Measurements from ENCODE around the gene KIRREL1.

KIRREL1 gene

DNA sequence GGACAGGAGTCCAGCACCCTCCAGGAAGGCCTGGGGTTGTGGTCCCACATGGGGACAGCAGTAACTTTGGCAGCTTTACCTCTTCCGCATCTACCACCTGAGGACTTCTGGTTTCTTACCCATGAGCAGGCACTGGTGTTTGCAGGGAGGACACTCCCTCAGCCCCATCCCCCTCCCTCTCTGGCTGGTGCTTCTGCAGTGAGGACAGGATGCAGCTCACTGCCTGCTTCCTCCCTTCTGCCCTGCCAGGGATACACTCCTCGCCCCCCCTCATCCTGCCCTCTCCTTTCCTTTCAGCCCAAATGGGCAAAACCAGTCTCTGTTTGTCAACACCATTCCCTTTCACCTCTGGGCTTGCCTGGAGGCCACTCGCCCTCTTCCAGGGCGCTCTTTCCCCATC, 62.4 kb downstream of the KIRREL1 start:
- no peak for DNase-seq (ENCODE audit: low read depth)
- TF ChIP-seq, protein P1, sequence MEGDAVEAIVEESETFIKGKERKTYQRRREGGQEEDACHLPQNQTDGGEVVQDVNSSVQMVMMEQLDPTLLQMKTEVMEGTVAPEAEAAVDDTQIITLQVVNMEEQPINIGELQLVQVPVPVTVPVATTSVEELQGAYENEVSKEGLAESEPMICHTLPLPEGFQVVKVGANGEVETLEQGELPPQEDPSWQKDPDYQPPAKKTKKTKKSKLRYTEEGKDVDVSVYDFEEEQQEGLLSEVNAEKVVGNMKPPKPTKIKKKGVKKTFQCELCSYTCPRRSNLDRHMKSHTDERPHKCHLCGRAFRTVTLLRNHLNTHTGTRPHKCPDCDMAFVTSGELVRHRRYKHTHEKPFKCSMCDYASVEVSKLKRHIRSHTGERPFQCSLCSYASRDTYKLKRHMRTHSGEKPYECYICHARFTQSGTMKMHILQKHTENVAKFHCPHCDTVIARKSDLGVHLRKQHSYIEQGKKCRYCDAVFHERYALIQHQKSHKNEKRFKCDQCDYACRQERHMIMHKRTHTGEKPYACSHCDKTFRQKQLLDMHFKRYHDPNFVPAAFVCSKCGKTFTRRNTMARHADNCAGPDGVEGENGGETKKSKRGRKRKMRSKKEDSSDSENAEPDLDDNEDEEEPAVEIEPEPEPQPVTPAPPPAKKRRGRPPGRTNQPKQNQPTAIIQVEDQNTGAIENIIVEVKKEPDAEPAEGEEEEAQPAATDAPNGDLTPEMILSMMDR (IDR thresholded peaks at IDR 0.05; ENCODE audit: insufficient read depth, low read depth, low read length, missing control alignments) = no peak
- no peak overlapping the region for H3K4me3 ChIP-seq (ENCODE audit: low read length)

DNA sequence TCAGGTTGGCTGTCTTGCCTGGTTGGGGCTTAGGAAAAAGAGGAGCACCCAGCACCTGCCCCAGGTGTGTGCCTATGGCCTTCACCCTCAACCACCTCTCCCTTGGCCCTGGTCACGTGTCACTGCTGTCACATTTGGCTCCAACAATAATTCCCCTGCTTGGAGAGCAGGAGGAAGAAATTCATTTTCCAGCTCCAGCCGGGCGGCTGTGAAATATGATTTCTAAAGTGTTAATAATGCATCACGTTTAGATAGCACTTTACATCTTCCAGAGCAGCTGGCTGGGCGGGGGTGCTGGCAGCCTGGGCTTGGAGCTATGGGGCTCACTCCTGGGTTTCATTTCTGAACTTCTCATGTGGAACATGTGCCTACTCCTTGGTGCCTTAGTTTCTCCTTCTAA, 63.1 kb downstream of the KIRREL1 start:
- TF ChIP-seq, protein P1 (IDR thresholded peaks at IDR 0.05; ENCODE audit: insufficient read depth, low read depth, low read length, missing control alignments) = no peak
- H3K4me3 ChIP-seq (ENCODE audit: low read length) = no peak overlapping the region
- DNase-seq (ENCODE audit: low read depth) = no peak

DNA sequence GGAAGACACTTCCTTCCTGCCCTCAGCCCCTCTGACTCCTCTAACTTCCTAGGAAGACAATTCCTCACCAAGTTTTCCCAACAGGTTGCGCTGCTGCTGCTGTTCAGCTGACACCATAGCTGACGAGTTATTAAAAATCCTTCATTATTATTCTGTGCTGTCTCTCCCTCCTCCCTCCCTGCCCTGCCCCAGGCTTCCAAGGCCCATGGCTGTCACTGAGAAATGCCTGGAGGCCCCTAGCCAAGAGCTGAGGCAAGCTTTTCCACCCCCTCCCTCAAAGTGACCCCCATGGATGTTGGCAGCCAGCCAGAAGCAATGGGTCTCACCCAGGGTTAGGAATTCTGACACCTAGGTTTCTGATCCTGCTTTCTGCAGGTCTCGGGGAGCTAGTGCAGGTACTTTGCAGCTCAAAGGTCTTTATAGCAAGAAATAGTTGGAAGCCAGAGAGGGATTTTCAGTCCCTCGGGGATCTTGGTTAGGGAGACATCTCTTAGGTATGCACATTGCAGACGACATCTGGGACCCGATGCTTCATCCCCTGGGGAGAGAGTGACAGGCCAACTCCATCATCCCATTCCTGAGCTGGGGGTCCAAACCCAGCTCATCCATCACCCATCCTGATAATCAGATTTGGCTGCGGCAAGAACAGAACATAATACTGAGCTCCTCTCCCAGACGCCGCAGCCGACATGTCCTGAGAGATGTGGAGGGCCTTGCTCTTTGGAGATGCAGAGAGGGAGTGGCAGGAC, 65.0 kb downstream of the KIRREL1 start:
- H3K4me3 ChIP-seq (ENCODE audit: low read length) = no peak overlapping the region
- TF ChIP-seq, protein P1 (IDR thresholded peaks at IDR 0.05; ENCODE audit: insufficient read depth, low read depth, low read length, missing control alignments) = no peak
- no peak for DNase-seq (ENCODE audit: low read depth)

DNA sequence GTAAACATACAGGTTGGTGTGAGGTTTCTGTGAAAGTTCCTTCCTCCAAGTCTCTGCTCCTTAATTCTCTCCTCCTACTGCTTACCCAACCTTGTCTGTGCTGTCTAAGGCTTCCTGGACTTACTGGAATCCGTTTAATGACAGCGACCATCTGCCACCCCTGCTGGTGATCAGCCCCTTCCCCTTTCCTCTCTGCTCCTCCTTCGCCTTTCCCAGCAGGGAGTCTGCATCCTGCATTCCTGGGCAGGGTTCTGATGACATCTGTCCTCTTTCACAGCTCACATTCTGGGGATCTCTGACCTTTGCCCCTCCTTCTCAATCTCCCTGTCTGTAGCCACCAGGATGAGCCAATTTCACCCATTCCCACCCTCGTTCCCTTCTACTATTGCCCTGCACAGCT, 66.5 kb downstream of the KIRREL1 start:
- no peak for DNase-seq (ENCODE audit: low read depth)
- TF ChIP-seq, protein P1 (IDR thresholded peaks at IDR 0.05; ENCODE audit: insufficient read depth, low read depth, low read length, missing control alignments) = no peak
- H3K4me3 ChIP-seq (ENCODE audit: low read length) = no peak overlapping the region

DNA sequence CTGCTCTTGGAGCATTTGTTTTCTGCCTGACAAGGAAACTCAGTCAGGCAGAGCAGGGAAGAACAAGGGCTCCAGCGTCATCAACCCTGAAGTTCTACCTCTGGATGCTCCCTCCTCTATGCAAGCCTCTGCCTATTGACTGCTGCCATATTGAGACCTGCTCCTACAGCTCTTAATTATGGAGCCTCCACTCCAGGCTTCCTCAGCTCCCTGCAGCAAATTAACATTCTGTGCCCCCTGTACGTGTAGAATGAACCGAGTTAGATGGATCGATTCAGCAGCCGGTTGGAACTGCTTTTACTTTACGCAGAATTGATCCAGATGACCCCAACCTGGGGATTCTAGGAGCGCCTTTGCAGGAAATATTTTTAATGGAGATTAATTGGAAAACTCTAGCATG, 68.7 kb downstream of the KIRREL1 start:
- TF ChIP-seq, protein P1 (IDR thresholded peaks at IDR 0.05; ENCODE audit: insufficient read depth, low read depth, low read length, missing control alignments) = no peak
- H3K4me3 ChIP-seq (ENCODE audit: low read length) = no peak overlapping the region
- DNase-seq (ENCODE audit: low read depth) = no peak

DNA sequence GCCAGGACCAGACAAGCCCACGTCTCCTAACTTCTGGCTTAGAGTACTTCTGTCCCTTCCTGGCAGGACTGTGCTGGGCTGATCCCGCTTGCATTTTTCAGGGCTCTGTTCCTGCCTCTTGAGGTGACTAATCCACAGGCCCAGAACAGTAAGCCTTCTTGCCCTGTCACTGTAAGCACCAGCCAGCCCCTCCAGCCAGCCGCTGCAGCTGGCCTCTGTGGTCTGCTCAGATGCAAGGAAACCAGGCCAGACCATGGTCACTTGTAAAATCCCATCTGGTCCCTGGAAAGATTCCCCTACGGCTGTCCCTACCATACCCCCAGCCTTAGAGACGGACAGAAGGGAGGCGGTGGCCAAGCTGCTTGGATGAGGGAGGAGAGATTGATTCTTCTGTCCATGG, 74.2 kb downstream of the KIRREL1 start:
- DNase-seq (ENCODE audit: low read depth) = peak; percentile 41
- TF ChIP-seq, protein P1 (IDR thresholded peaks at IDR 0.05; ENCODE audit: insufficient read depth, low read depth, low read length, missing control alignments) = no peak
- no peak overlapping the region for H3K4me3 ChIP-seq (ENCODE audit: low read length)

DNA sequence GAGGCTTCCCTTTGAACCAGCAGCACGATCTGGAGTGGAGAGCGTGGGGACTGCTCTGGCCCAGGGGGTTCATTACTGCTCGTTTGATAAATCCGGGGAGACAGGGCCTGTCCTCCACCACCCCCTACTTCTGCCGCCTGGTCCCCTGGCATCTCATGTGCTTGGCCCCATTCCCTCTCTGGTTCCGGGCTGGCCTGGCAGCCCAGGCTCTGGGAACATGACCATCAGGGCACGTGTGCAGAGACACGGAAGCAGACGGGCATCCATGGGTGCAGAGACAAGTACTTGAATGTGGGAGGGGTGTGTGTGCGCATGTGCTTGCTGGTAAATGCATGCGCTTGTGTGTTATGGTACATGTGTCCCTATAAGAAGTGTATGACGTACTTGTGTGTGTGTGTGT, 75.5 kb downstream of the KIRREL1 start:
- TF ChIP-seq, protein P1 (IDR thresholded peaks at IDR 0.05; ENCODE audit: insufficient read depth, low read depth, low read length, missing control alignments) = no peak

More for the DNA sequence above, 75.5 kb downstream of the KIRREL1 start:
- H3K4me3 ChIP-seq (ENCODE audit: low read length) = no peak overlapping the region
- no peak for DNase-seq (ENCODE audit: low read depth)
